K562 (cell line): Measurements from ENCODE around the gene FMN1. TPM values are rescaled to one million over a fixed set of nuclear protein-coding genes. Genes with fewer than 3 reads are reported as not detected.

Experiments used
- ATAC-seq: fragments of 200-7000 bp; cut with Tn5 transposase; 3 replicates; pipeline ENCODE4 v1.9.1; 2020; ENCODE audit warnings: moderate library complexity
- BruUV-seq: library from RNA; stranded (reverse); fragments of 400-500 nt; replicated peaks from 2 replicates; lab custom pipeline; 2021; lab: Mats Ljungman, UMichigan
- CTCF ChIA-PET: fragments of 300-600 bp; formaldehyde crosslinking; extraction: SDS; loops from one replicate; lab custom pipeline; 2021; ENCODE audit warnings: low intra/inter-chr PET ratio; lab: Yijun Ruan, JAX
- POLR2A ChIA-PET: fragments of 300-600, 350-650 bp; sonication (Branson Sonifier 250); formaldehyde crosslinking; extraction: SDS; loops from one replicate; lab custom pipeline; 2021; ENCODE audit warnings: antibody characterized with exemption, inconsistent platforms; lab: Yijun Ruan, JAX
- DNase-seq, 4 experiments: peaks; one replicate each; pipeline versions ENCODE4 v3.0.0 to v3.0.0-alpha.2; 2011 to 2018; ENCODE audit warnings: low spot score in 3 of 4, mixed read lengths in 3 of 4; ENCODE audit errors: extremely low read depth in 1 of 4
- FAIRE-seq: peaks from 2 replicates; lab custom pipeline; 2011; peaks lifted over from hg19 to GRCh38; lab: Jason Lieb, UNC
- H2AFZ ChIP-seq: 2 replicates; pipeline ENCODE4 v1.6.0; 2011; ENCODE audit warnings: low read depth, low read length, control low read depth, inconsistent platforms
- H3K27ac ChIP-seq: fragments of 200-600 bp; 3 replicates; pipeline ENCODE4 v1.8.0; 2011; ENCODE audit warnings: low read depth, mild to moderate bottlenecking, control low read depth, inconsistent platforms, low read length, moderate library complexity, mixed read lengths; ENCODE audit errors: extremely low read depth
- H3K27me3 ChIP-seq, 2 experiments: fragments of 300-600 bp in 1 of 2; 2 replicates in 1 of 2; 3 replicates in 1 of 2; pipeline versions ENCODE4 v1.6.0 to v1.8.0; 2011; ENCODE audit warnings: inconsistent platforms in 2 of 2, low read length in 2 of 2, mild to moderate bottlenecking in 1 of 2, mixed read lengths in 1 of 2, moderate library complexity in 1 of 2; ENCODE audit not compliant: control insufficient read depth in 2 of 2, insufficient read depth in 2 of 2
- H3K36me3 ChIP-seq: fragments of 300-600 bp; 3 replicates; pipeline ENCODE4 v1.8.0; 2011; ENCODE audit warnings: mild to moderate bottlenecking, low read length, inconsistent platforms; ENCODE audit not compliant: control insufficient read depth, insufficient read depth
- H3K4me1 ChIP-seq, 2 experiments: fragments of 200-600 bp in 1 of 2; replicated peaks in 1 of 2; 2 replicates in 1 of 2; 3 replicates in 1 of 2; pipeline versions ENCODE4 v1.5.1 to v1.8.0; 2011; ENCODE audit warnings: inconsistent platforms in 2 of 2, low read length in 2 of 2, mild to moderate bottlenecking in 1 of 2, mixed read lengths in 1 of 2, moderate library complexity in 1 of 2; ENCODE audit not compliant: control insufficient read depth in 2 of 2, insufficient read depth in 2 of 2
- H3K4me2 ChIP-seq: 2 replicates; pipeline ENCODE4 v1.6.1; 2011; ENCODE audit warnings: low read length, control low read depth, inconsistent platforms, mixed read lengths; ENCODE audit not compliant: insufficient read depth
- H3K4me3 ChIP-seq: fragments of 200-600 bp; sonication (generic), shearing (Covaris generic); 2 replicates; pipeline ENCODE4 v1.5.1; 2016; ENCODE audit warnings: control low read depth, inconsistent platforms
- H3K79me2 ChIP-seq: fragments of 200-600 bp; 3 replicates; pipeline ENCODE4 v1.8.0; 2011; ENCODE audit warnings: low read length, inconsistent platforms; ENCODE audit not compliant: control insufficient read depth, insufficient read depth
- H3K9ac ChIP-seq, 2 experiments: 2 replicates each; pipeline versions ENCODE4 v1.6.0 to v1.6.1; 2011; ENCODE audit warnings: low read depth in 2 of 2, low read length in 2 of 2, control low read depth in 1 of 2, inconsistent platforms in 1 of 2, mild to moderate bottlenecking in 1 of 2, mixed read lengths in 1 of 2; ENCODE audit not compliant: insufficient read depth in 1 of 2
- H3K9me1 ChIP-seq: one replicate; pipeline ENCODE4 v1.6.0; 2011; ENCODE audit warnings: inconsistent platforms, mild to moderate bottlenecking, low read length, moderate library complexity; ENCODE audit not compliant: control insufficient read depth, insufficient read depth
- H3K9me3 ChIP-seq: replicated peaks from 2 replicates; pipeline ENCODE4 v1.5.1; 2011; ENCODE audit warnings: low read depth, low read length, inconsistent platforms; ENCODE audit not compliant: control insufficient read depth, insufficient read depth
- H4K20me1 ChIP-seq: replicated peaks from 2 replicates; pipeline ENCODE4 v1.6.1; 2011; ENCODE audit warnings: low read length, inconsistent platforms, mixed read lengths; ENCODE audit not compliant: control insufficient read depth, insufficient read depth
- C11orf30 ChIP-seq: fragments of 450-650 bp; IDR thresholded peaks from 2 replicates; pipeline ENCODE4 v1.6.1; 2016; ENCODE audit warnings: low read depth, mild to moderate bottlenecking
- CXXC5 ChIP-seq: fragments of 250-450 bp; sonication (Bioruptor Pico); IDR thresholded peaks from 2 replicates; pipeline ENCODE4 v1.8.0; 2022; ENCODE audit warnings: inconsistent platforms, mild to moderate bottlenecking, moderate library complexity
- MAFF ChIP-seq: IDR thresholded peaks from 2 replicates; pipeline ENCODE4 v1.6.1; 2012; ENCODE audit warnings: low read length, improper control_type of control experiment
- NKRF ChIP-seq: fragments of 450-650 bp; IDR thresholded peaks from 2 replicates; pipeline ENCODE4 v1.6.1; 2016; ENCODE audit warnings: borderline replicate concordance
- SMARCB1 ChIP-seq: IDR thresholded peaks from 2 replicates; pipeline ENCODE4 v1.6.1; 2011; ENCODE audit warnings: improper control_type of control experiment, low read depth; ENCODE audit not compliant: insufficient read length
- ZMIZ1 ChIP-seq, 2 experiments: fragments of 150-350 bp in 1 of 2; IDR thresholded peaks; 2 replicates each; pipeline ENCODE4 v1.6.1; 2012 to 2016; ENCODE audit warnings: low read depth in 2 of 2, low read length in 2 of 2, mild to moderate bottlenecking in 1 of 2, moderate library complexity in 1 of 2
- ZNF316 ChIP-seq: fragments of 450-650 bp; IDR thresholded peaks from 2 replicates; pipeline ENCODE4 v1.6.1; 2016
- in situ Hi-C: fragments of 300-500 bp; cut with MboI; formaldehyde crosslinking; loops from 4 replicates; pipeline ENCODE4 v1.15.0; 2018; ENCODE audit warnings: inconsistent platforms, mixed read lengths
- intact Hi-C: fragments of 100-400 bp; cut with micrococcal nuclease; formaldehyde crosslinking; loops from 2 replicates; pipeline ENCODE4 v1.14.2; 2022
- polyA plus RNA-seq, 8 experiments: library from polyadenylated mRNA; depleted of rRNA in 4 of 8; stranded (reverse) in 5 of 8; unstranded in 3 of 8; fragments of >200 nt; fragmentation: Nextera tagmentation in 2 of 8; fragmentation: Illumina TruSeq in 1 of 8; extraction: Ambion mirVana in 2 of 8; extraction: Trizol in 1 of 8; gene quantifications; 2 replicates each; pipeline versions ENCODE4 v1.2.1 to v1.2.3, GENCODE V29; 2011 to 2014; ENCODE audit warnings: inconsistent platforms in 1 of 8, missing spikeins in 1 of 8
- total RNA-seq, 7 experiments: library from RNA; depleted of rRNA in 6 of 7; stranded (reverse); fragments of >200 nt in 6 of 7; fragmentation: Illumina TruSeq in 2 of 7; extraction: Trizol in 2 of 7; gene quantifications; 2 replicates each; pipeline versions ENCODE4 v1.2.1 to v1.2.3, GENCODE V29; 2011 to 2021; ENCODE audit warnings: low replicate concordance in 1 of 7

FMN1 gene
- total and polyA plus RNA-seq, 9 of the 15 experiments (the other 6 are each of a cell fraction or from before 2014, with no cell fraction given), result 0.03 to 0.07 (median 0.04) TPM; not detected in 6

GRCh38 chr15:32817577-32817976 is 376.9 kb downstream of the FMN1 start:
- Histone ChIP-seq H3K4me3 (no peak overlapping the region), H3K27me3 (no peaks in the 10 kb centered on the region), H3K9ac (no peak overlapping the region), H3K36me3 (no peaks in the 10 kb centered on the region), H2AFZ (no peak overlapping the region), H4K20me1 (no peaks in the 10 kb centered on the region), H3K4me1 (no peaks in the 10 kb centered on the region), H3K4me2 (no peak overlapping the region), H3K27ac (no peak overlapping the region), H3K79me2 (no peaks in the 10 kb centered on the region), H3K9me1 (no peaks in the 10 kb centered on the region), H3K9me3 (no peaks in the 10 kb centered on the region)
- CTCF ChIA-PET, result no interaction called here
- in situ Hi-C loops (no loop called here), intact Hi-C loops (no loop called here)
- ATAC-seq (no peak), DNase-seq (no peak), FAIRE-seq (no peak)
- POLR2A ChIA-PET, result no interaction called here
- TF ChIP-seq SMARCB1 (no peak), ZNF316 (peak; percentile 60), NKRF (no peak), C11orf30 (peak; percentile 22; the same call in 1 of the 2 replicates), MAFF (peak; percentile 64), CXXC5 (CRISPR knock-in tag) (no peak), ZMIZ1 (IDR thresholded peaks at IDR 0.05; ENCODE audit: low read depth in 2 of 2, low read length in 2 of 2) (no peak)
- BruUV-seq, result no TSS peak
